Stimulated activated CD4-positive, alpha-beta T cell treated with anti-CD3 and anti-CD28 coated beads, TNF-alpha, amount 100 ng/mL, for 4 hours (primary cell): ENCODE data around the gene NDUFS7.

Experiments
- DNase-seq, 3 experiments: peaks; one replicate each; pipeline ENCODE4 v3.0.0-alpha.2; 2020; ENCODE audit warnings: low read depth in 3 of 3

The NDUFS7 gene

GRCh38 chr19:1384478-1385110 is 887 bp downstream of the NDUFS7 start:
- no peak for DNase-seq

DNA sequence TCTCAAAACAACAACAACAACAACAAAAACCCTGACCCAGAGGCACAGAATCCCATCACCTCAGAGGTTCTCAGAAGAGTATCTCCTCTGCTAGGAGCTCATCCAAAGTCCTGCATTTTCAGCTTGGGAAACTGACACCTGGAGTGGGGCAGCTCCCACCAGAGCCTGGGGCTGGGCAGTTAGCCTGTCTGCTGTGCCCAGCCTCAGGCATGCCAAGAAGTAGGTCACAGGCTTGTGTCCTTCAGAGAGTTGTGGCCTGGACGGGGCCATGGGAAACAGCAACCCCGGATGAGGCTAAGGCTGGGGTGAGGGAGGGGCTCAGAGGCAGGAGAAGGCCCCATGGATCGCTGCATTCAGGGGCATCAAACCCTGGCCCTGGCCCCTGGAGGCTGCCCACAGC is 2.1 kb downstream of the NDUFS7 start:
- no peak for DNase-seq

GRCh38 chr19:1386945-1387683 is 3.4 kb downstream of the NDUFS7 start:
- DNase-seq = no peak

DNA sequence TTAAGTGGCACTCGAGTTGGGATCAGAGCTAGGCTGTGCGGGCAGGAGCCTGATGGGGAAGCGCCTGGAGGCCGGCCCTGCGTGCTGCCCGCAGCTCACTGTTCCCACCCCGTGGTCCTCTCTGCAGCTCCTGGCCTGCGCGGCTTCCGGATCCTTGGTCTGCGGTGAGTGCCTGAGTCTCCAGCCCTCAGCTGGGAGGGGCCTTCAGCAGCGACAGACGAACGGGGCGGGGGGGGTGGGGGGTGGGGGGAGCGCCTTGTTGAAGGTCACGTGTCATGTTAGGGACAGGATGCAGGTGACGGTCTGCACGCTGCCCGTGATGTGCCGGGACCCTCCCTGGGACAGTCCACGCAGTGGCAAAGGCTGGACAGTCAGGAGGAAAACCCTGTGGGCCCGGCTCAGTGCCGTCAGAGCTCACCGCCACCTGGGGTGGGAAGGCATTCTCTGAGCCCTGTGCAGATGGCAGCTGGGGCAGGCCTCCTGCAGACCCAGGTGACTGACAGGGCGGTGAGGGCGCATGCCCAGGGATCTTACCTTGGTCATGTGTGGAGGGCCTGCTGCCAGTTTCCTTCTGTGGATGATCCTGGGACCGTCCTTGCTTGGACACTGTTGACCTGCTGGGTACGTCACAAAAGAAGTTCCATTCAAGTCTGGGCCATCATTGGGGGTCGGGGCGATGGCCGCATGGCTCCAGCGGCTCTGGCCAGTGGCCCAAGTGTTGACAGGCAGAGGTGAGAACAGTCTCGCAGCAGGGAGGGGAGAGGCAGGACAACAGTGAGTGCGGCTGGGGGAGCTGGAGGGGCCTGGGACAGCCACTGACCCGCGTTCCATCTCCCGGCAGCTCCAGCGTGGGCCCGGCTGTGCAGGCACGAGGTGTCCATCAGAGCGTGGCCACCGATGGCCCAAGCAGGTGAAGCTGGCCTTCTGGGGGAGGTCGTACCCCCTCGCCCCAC is 4.3 kb downstream of the NDUFS7 start:
- no peak for DNase-seq

DNA sequence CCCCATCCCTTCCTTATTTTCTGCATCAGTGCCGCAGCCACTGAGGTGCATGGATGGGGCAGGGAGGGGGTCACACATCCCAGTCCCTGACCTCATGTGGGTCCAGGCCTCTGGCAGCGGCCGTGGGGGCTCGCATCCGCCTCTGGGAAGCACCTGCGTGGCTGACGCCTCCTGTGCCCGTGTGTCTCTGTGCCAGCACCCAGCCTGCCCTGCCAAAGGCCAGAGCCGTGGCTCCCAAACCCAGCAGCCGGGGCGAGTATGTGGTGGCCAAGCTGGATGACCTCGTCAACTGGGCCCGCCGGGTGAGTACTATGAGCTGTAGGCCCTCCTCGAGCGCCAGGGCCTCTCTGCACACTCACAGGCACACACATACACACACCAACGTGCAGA is 4.9 kb downstream of the NDUFS7 start:
- no peak for DNase-seq

DNA sequence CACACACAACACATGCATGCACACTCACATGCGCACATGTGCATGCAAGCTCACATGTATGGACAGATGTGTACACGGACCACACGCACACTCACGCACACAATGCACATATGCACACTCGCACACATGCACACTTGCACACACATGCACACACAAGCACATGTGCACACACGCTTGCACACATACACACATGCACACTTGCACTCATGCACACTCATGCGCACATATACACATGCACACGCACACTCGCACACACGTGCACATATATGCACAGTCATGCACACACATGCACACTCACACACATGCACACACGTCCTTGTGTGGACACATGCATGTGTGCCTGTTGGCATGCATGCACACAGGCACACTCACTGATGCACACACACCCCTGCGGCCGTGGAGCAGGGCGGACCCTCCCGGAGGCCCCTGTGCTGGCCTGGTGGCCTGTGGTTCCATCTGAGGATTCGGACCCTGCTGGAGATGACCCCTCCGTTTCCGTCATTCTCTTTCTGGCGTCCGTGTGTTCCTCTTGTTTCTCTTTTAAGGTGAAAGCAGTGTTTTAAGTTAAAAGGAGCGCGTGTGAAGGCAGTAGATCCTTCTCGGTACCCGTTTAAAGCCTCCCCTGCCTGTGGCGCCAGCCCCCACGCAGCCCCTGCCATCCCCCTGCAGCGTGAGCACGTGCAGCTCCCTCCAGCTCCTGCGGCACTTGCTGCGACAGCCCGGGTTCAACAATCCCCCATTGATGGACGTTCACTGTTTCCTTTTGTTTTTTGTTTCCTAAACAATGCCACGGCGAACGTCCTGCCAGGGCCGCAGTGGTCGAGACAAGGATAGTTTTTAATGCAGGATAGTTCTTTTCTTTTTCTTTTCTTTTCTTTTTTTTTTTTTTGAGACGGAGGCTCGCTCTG is 5.6 kb downstream of the NDUFS7 start:
- no peak for DNase-seq

DNA sequence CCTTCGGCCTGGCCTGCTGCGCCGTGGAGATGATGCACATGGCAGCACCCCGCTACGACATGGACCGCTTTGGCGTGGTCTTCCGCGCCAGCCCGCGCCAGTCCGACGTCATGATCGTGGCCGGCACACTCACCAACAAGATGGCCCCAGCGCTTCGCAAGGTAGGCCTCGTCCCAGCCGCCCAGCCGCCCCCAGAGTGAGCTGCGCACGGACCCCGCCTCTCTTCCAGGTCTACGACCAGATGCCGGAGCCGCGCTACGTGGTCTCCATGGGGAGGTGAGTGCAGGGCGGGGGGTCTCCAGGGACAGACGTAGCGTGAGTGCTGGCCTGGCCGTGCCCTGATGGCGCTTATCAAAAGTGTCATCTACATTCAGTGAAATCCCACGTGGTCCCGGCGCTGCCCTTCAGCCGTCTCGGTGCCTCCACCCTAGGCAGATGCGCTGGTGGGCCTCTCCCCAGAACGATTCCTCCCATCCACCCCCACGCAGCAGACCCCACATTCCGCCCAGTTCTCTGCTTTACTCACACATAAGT is 7.2 kb downstream of the NDUFS7 start:
- no peak for DNase-seq

- DNase-seq = no peak
These were observed 8.7 kb downstream of the NDUFS7 start for GRCh38 chr19:1392407-1392806.

DNA sequence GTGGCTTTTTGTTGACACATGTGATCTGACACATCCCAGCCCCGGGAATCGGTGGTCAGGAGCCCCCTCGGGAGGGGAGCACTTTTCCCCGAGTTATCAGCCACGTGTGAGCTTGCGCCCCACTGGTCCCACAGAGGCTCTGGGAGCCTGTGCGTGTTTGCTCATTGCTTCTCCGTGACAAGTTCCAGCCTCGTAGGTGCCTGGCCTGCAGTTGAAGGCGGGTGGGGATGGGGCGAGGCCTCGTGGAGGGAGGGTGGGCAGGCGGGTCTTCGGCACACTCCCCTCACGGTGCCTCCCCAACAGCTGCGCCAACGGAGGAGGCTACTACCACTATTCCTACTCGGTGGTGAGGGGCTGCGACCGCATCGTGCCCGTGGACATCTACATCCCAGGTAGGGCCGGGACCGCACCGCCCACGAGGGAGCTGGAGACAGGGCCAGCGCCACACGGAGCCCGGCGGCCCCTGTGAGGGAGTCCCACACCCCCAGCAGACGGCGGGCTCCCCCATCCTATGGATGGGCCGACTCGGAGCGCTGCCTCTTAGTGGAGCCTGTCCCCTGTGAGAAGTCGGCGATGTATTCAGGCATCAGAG is 9.3 kb downstream of the NDUFS7 start:
- DNase-seq = no peak

- DNase-seq = no peak
These were observed 10.1 kb downstream of the NDUFS7 start for GRCh38 chr19:1393841-1394240.

DNA sequence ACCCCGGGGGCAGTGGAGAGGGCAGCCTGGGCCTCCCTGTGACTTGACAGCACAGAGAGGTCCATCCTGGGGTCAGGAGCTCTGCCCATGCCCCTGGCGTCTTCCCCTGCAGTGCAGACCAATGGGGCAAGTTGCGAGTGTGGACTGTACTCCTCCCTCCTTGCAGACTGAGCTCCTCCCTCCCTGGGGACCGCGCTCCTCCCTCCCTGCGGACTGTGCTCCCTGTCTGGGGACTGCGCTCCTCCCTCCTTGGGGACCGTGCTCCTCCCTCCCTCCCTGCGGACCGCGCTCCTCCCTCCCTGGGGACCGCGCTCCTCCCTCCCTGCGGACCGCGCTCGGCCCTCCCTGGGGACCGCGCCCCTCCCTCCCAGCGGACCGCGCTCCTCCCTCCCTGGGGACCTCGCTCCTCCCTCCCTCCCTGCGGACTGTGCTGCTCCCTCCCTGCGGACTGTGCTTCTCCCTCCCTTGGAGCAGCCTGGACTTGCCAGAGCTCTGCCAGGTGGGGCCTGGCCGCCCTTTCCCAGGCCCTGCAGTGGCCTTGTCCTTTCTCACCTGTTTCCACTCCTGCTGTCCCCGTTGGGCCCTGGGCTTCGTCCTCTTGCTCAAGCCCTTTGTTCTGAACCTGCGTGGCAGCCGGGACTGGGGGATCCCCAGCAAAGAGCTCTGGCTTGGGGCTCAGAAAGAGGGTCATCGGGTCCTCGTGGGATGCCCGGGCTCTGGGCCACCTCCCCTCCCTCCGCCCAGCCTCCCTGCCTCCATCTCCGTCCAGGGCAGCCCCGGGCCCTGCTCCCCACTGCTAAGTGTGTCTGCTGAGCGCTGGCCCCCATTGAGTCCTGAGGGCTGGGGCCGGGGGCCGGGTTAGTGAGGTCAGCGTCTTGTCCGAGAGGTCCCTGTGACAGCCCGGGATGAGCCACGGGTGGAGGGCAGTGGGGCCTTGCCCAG is 10.8 kb downstream of the NDUFS7 start:
- DNase-seq = no peak

DNA sequence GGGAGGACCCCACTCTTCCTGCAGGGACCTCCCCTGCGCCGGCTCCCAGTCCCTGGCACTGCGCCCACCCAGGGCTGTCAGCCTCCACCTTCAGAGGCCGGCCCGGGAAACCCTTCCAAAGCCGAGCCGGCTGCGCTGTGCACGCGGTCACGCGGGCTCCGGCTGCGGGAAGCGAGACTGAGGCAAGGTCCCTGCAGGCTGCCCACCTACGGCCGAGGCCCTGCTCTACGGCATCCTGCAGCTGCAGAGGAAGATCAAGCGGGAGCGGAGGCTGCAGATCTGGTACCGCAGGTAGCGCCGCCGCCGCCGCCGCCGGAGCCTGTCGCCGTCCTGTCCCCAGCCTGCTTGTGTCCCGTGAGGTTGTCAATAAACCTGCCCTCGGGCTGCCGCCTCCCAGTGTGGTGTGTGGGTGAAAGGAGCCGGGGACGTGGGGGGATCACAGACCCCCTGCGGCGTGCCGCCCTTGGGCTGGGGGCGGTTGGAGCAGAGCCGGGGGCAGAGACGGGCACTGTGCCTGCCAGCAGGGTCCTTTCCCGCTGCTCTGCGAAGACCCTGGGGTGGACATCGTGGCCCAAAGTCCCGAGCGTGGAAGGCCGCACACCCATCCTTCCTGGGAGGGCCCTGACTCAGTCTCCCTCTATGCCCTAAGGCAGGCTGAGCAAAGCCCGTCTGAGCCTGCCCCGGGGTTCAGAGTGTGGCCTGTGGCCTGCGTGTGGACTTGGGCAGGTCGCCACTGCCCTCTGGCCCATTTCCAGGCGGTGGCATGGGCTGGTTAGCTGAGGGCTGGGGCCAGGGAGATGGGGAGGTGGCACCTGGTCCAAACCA is 11.7 kb downstream of the NDUFS7 start:
- DNase-seq = no peak

DNA sequence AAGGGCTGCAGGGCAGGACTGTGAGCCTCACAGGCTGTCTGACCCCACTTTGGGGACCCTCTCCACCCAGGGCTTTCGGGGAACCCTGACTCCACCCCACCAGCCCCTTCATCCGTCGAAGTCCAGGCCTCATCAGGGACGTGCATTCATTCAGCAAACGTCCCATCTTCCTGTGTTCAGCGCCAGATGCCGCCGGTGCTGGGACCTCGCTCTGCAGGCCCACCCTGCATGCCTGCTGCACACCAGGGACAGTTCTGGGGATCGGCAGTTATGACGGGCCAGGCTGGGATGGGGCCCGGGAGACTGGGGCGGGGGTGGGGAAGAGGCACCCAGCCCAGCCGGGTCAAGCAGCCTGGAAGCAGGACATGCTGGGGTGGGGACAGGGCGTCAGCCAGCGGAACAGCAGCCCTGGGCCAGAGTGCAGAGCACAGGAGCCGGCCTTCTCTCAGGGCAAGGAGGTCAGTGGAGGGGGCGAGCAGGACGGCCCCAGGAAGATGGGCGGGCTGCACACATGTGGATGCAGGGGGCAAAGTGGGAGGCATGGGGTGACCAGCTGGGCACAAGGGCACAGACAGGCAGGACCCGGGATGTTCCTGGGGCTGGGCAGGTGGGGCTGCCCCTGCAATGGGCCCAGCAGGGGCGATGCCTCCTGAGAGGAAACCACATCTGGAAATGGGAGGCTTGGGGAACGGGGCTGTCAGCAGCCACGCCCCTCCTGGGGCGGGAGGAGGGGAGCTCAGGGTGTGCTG is 12.5 kb downstream of the NDUFS7 start:
- no peak for DNase-seq

DNA sequence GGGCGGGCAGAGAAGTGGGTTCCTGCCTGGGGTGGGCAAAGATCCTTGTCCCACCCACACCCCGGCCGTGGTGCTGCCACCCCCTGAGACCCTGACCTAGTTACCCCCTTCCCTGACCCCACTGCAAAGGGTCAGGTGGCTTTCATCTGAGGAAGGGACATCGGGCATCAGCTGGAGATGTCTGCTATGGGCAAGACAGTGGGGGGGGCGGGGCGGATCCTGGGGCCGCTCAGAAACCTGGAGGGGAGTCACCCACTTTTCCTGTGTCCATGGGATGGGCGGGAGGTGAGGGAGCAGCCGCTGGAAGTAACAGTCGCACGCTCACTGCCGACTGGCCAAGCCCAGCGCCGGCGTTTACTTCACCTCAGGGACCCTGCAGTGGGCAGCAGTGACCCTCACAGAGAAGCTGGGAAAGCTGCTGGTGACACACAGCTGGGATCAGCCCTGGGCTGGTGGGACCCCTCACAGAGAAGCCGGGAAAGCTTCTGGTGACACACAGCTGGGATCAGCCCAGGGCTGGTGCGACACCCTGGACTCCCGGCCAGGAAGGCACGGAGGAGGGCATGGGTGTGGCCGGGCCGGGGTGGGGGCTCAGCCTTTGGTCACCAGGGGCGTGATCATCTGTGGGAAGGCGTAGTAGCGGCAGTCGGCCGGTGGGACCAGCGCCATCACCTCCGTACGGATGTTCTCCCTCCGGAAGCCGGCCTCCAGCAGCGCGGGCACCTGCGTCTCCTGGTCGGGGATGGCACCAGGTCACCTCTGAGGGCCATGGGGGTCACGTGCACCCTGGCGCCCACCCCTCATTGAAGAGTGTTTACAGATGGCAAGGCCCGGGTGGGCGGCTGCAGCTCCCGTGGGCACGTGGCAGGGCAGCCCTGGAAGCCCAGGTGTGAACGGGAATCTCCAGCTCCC is 13.3 kb downstream of the NDUFS7 start:
- DNase-seq = no peak

DNA sequence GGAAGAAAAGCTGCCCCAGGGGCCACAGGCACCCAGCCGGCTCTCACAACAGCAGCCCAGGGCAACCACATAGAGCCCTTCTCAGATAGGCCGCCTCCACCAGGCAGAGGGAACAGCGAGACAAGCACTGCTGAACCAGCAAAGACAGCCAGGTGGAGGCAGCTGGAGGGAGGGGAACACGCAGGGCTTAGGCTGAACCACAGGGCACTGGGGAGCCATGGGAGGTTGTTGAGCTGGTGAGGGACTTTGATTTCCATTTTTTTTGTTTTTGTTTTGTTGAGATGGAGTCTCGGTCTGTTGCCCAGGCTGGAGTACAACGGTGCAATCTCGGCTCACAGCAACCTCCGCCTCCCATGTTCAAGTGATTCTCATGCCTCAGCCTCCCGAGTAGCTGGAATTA is 14.1 kb downstream of the NDUFS7 start:
- DNase-seq = no peak

GRCh38 chr19:1399079-1399478 is 15.4 kb downstream of the NDUFS7 start:
- DNase-seq = no peak

DNA sequence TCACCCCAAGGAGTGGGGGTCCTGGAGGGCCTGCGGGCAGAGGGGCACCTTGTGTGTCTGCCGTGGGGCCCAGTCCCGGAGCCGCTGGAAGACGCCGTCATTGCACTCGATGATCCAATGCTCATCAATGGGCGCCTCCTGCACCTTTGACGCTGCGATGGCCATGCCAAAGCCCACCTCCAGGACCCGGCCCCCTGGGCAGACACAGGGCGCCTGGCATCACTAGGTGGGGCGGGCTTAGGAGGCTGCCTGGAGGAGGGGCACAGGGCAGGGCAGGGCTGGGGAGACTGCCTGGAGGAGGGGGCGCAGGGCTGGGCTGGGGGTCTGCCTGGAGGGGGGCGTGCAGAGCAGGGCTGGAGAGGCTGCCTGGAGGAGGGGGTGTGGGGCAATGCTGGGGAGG is 16.0 kb downstream of the NDUFS7 start:
- DNase-seq = no peak
